ENCODE data around the gene ABHD17C.

ABHD17C gene

DNA sequence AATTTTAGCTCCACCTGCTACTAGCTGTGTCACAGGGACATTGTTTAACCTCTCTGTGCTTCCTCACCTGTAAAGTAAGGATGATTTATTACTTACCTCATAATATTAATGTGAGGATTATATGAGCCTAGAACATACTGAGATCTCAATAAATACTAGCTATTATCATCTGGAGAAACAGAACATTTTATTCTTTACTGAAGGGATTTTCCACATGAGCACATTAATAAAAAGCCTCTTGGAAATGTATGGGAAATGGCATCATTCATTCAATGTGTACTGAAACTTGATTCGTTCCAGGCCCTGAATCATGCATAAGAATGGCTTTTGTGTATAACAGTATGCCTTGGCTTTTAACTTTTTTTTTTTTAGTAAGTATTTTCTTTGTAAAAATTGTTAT lies 73.0 kb downstream of the ABHD17C start:
- DNase-seq = no peak

DNA sequence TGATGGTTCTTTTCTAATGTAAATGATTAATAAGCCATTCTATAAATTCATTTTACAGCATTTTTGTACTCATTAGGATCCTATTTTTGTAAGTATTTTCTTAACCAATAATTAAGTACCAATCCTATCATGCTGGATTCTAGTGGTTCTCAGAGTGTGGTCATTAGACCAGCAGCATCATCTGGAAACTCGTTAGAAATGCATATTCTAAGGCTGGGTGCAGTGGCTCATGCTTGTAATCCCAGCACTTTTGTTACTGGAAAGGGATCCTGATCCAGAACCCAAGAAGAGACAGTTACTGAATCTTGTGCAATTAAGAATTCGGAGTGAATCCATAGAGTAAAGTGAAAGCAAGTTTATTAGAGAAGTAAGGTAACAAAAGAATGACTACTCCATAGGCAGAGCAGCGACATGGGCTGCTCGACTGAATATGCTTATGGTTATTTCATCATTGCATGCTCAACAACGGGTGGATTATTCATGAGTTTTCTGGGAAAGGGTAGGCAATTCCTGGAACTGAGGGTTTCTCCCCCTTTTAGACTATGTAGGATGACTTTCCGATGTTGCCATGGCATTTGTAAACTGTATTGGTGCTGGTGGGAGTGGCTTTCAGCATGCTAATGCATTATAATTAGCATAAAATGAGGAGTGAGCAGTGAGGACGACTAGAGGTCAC lies 74.2 kb downstream of the ABHD17C start:
- DNase-seq = no peak

DNA sequence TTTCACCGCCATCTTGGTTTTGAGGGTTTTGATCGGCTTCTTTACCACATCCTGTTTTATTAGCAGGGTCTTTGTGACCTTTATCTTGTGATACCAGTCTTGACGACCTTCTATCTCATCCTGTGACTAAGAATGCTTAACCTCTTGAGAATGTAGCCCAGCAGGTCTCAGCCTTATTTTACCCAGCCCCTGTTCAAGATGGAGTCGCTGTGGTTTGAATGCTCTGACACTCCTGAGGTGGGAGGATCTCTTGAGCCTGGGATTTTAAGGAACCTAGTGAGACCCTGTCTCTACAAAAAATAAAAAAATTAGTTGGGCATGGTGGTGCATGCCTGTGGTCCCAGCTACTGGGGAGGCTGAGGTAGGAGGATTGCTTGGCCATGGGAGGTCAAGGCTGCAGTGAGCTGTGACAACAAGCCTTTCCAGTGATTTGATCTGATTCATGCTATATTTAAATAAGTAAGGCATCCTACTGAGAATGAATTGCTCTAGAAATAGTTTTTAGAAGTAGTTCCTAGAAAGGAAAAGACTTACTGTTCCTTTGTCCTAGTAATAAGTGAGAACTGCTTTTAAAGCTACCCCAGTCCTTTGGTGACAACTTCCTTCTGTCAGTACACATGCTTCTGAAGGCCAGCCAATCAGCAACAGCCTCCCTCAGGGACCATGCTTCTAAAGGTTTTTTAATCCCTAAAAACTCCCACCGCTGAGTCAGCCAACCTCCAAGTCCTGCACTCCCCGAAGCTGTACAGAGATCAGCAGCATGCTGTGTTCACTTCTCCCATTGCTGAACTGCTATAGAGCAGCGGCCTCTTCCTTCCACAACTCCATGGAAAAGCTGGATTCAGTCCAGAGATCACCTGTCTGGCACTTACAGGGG lies 75.0 kb downstream of the ABHD17C start:
- DNase-seq = no peak

DNA sequence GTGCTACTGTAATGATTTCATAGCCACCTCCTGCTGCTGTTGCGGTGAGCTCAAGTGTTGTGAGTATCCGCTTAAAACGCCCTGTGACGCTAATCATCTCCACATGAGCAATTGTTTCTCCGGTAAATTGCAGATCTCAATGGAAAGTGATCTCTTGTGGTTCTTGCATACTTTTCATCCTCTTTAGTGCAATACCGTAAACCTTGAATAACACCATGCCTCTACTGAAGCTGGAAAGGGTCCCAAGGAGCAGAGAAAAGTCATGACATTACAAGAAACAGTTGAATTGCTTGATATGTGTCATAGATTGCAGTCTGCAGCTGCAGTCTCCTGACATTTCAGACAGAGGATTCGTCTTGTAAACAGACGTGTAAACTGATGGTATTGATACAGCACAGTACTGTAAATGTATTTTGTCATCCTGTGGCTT lies 78.0 kb downstream of the ABHD17C start:
- no peak for DNase-seq

DNA sequence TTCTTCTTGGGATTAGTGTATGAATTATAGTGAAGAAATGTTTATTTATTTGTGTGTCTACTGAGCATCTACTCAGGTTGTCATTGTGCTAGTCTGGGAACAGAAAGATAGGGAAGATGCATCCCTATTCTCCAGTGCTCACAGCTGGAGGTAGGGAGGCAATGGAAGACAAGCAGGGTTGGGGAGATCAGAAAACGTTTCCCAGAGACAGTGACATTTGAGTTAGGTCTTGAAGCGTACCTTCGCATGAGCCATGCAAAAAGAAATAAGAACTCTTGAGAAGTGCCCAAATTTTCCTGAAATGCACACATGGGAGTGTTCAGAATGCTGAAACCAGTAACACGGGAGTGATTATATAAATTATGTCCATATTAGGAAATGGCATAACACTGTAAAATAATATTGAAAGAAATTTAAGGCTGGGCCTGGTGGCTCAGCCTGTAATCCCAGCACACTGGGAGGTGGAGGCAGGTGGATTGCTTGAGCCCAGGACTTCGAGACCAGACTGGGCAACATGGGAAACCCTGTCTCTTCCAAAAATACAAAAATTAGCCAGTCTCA lies 78.8 kb downstream of the ABHD17C start:
- no peak for DNase-seq

DNA sequence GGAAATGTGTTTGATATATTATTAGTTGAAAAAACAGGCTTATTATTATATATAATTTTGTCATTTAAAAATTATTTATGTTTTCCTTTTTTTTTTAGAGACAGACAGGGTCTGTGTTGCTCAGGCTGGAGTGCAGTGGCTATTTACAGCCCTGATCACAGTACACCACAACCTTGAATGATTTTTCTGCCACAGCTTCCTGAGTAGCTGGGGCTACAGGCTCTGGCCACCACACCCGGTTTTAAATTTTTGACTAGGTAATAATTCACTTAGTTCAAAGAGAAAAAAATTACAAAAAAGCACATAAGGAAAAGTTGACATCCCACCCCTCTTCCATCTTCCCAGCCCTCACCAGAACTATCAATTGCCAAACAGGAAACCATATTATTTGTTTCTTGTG lies 79.4 kb downstream of the ABHD17C start:
- no peak for DNase-seq

DNA sequence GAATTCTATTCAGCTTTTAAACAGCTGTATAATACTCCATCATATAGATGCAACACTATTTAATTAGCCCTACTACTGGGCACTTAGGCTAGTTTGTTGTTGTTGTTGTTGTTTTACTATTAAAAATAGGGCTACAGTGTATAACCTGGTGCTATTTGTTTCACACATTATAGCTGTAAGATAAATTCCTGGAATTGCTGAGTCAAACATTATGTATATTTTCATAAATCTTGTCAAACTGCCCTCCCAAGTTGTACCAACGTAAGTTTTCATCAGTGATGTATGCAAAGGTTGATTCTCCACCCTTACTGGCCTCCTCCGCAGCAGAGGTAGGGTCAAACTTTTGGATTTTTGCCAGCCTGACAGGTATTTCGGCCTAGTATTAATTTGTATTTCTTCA lies 80.2 kb downstream of the ABHD17C start:
- DNase-seq = no peak

DNA sequence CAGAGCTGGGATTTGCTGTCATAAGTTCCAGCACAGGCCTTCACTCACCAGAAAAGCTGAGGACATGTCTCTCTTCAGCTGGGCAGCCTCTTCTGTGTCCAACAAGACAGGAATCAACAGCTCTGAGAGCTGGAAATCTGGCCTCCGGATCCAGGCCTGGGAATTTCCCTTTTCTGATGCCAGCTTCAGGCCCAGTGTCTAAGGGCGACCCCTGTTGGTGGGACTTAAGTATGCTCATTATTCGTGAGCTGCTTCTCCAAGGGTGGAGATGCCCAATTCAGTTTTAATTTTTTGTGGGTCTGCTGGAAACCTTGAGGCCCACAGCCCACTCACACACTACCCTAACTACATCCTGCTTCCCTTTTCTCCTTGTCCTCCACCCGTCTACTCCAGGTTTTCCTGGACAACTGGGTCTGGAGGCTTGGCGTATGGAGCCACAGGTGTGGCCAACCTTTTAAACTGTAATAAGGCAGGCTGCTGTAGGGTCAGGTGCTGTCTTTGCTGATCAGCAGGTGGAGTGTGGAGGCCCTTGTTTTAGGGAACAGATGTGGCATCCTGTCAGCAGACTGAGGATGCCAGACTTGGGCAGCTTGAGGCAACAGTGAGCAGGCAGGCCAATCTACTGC lies 81.4 kb downstream of the ABHD17C start:
- DNase-seq = peak; percentile 24

DNA sequence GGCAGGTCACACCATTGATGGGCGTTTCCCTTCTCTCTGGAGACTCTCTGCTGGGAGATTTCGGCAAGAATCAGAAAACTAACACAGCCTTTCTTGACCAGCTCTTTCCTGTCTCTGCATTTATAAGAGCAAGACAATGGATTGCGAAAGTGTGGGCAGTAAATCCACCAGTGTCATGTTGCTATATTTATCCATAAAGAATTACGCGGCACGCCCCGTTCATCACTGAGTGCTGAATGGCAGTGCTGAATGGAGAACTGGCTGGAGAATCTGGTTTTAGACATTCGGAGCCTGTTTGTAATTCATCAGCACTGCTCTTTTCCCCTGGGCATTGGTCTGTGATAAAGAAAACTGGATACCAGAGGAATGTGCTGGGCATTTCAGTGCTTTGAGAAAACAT lies 82.0 kb downstream of the ABHD17C start:
- no peak for DNase-seq

DNA sequence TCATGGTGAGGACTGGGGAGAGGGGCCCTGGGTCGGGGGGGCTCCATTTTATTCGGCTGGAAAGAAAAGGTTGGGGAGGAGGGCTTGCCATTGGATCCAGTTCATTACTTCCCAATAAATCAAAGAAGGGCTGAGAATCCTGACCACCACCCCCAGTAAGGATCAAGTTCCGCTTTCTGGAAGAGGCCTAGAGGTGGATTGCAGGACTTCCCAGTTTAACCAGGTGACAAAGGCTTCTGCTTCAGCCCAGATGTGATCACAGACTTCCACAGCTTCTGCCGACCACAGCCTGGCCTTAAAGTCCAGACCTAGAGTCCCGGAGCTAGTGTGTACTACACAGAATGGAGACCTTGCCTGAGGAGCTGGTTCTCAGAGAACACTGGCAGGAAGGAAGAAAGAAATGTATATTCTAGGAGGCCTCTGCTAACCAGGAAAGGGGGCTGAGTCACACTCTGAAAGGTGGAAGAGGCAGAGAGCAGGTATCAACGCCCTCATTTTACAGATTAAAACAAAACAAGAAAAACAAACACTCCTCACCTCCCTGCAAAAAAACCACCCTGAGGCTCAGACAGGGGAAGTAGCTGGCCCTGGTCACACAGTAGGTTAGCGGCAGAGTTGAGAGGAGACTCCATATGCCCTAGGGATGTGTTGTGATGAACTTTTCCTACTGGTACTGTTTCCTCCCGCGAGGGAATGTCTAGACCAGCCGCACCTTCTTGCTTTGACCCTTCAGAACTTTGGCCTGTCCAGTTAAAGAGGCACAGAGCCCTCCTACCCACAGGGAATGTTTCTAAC lies 82.9 kb downstream of the ABHD17C start:
- no peak for DNase-seq

DNA sequence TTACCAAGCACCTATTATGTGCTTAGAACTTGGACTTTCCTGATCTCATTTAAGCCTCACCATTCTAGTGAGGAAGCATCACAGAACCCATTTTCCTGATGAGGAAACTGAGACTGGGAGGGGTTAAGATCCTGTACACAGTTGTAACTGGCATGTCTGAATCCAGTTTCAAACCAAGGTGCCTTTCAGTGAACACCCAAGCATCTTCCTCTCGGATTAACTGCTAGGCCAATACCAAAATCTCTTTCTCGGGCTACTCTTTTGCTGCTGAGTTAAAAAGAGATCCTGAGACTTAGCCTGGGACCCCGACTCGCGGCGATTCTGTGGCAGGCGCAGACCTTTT lies 83.5 kb downstream of the ABHD17C start:
- no peak for DNase-seq

DNA sequence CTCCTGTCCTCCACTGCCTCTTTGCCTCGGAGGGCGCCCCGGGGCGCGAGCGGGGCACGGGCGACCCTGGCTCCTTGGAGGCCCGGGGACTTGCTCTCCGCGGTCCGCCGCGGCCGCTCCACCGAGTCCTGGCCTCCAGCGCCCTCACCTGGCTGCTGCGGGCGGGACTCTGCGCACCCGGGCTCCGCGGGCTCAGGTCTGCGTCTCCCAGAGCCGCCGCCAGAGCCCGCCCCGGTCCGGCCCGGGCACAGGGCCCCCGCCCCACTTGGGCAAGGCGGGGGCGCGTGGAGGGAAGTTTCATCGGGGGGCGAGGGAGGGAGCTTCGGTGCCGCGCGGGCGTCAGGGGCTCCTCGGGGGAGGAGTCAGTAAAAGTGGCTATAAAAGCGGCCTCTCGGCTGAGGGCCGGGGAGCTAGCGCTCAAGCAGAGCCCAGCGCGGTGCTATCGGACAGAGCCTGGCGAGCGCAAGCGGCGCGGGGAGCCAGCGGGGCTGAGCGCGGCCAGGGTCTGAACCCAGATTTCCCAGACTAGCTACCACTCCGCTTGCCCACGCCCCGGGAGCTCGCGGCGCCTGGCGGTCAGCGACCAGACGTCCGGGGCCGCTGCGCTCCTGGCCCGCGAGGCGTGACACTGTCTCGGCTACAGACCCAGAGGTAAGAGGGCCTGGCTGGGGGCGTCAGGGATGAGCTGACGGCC lies 84.0 kb downstream of the ABHD17C start, which contains the start of gene CEMIP:
Gene CEMIP, plus strand, starts transcription at position 407 of the 694 bp plus-strand sequence. CDS start 94,510 bp downstream, outside the sequence.
- DNase-seq = no peak

DNA sequence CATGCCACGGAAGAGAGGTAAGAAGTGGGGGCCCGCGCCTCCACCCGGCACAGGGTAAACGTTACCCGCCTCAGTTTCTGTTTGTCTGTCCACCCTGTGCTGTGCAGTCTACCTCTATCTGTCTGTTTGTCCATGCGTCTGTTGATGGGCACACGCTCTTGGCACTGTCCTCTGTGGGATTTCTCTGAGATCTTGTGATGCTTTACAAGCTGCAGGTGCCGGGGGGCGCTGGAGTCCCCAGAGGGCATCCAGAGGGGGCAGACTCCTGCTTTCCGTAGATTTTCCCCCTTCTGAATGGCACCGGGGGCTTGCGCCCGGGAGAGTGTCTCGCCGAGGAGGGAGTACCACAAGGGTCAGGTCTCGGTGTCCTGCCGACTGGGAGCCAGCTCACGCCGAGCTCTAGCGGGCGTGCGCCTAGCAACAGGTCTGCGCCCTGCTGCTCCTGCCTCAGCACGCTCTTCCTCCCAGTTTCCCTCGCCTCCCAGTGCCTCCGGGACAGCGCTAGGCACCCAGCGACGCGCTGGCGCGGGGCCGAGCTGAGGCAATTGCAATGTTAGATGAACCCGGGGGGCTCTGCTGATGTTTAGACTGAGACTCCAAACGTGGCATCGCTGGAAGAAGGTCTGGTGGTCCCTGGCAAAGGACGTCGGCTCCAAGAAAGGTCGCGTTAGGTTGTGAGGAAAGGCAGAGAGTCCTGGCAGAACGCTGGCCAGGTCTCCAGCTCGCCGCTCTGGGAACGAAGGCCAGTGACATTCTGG lies 84.7 kb downstream of the ABHD17C start:
- no peak for DNase-seq

DNA sequence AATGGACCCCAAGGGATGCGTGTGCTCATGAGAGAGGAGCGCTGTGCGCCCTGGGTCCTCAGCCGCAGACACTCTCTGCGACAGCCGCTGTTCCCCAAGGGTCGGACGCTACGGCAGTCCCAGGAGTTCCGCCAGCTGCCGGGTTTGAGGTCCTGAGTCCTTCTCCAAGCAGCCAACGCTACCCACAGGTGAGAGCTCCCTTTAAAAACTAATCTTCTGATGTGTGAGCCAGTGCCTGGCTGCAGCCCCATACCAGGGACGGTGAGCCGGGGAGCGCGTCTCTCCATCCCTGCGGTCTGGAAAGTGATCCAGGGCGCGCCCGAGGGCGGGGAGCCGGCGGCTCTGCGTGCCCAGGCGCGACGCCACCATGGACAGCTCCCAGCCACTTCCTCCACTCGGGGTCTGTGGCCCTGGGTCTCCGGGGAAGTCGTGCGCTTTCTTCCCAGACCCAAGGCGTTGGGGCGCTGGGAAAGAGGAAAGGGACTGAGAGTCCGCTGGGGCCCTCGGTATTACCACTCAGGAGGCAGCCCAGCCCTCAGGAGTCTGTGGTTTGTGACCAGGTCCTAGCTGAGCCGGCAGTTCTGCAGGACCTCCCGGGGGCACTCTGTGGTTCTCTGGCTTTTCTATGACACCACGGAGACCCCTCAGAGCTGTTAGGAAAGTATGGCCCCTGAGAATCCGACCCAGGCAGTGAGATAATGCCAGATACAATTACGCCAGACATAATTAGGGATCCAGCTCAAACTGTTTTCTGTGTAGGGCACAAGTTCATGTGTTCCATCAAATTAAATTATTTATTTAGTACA lies 85.5 kb downstream of the ABHD17C start:
- DNase-seq = no peak

DNA sequence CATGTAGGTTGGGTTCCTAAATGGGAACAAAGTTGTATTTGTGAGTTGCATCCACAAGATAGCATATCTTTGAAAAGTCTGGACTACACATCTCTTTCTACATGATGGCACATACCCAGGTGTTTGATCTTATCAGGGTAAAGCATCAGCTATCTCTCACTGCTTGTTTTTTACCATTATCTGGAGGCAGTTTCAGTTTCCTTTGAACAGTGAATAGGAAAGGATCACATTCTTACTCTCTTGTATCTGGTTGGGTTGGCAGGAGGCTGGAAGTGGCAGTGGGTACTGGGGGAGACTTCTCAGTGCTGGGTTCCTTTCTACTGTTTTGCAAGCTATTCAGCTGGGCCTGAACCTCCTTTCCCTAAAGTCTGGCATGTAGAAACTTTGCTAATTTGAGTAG lies 88.2 kb downstream of the ABHD17C start:
- no peak for DNase-seq

DNA sequence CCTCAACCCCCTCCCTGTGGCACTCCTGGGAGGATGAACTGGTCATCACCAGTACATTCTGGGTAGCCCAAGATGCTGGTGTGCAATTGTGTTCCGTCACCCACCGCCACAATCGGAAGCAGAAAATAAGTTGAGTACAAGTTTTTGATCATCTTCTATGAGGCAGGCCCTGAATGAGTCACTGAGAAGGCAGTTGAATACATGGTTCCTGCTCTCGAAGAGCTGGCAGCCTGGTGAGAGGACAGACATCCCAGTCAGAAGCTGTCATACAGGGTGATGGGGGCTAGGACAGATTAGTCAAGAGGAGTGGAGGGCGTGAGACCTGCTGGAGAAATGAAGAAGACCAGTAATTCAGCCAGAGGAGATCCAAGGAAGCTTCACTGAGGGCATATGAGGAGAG lies 90.2 kb downstream of the ABHD17C start:
- DNase-seq = no peak

DNA sequence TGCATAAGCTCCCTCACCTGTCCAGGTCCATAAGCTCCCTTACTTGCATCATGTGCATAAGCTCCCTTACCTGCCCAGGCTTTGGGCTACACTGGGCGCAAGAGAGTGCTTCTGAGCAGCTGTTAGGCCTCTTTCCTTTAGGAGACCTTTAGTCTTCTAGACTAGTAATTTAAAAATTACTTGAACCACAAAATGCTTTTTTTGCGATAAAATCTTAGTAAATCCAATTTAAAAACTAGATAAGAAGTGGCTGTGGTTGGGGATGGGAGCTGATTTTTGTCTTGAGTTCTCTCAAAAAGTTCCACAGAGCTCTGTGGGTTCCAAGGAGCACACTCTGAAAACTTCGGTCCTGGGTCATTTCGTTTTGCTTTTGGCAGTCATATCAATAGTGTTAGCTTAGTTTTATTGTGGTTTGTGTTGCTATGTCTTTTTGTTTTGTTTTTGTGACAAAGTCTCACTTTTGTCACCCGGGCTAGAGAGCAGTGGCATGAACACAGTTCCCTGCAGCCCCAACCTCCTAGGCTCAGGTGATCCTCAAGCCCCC lies 90.8 kb downstream of the ABHD17C start:
- DNase-seq = no peak

DNA sequence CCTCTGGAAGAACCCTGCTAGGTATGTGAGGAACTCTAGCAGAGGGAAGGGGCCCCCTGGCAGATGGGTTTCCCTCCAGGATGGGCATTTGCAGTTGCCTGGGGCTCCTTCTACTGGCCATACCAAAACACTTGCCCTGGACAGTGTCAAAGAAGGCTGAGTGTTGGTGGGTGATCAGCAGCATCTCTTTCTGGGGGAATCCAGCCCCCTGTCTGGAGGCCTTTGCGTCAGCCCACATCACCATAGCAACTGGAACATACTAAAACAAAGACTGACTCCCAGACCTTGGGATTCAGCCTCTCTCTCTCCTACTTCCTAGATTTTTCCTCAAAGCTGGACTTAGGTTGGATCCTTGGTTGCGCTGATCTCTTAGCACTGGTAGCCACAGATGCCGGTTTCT lies 92.2 kb downstream of the ABHD17C start:
- DNase-seq = no peak

DNA sequence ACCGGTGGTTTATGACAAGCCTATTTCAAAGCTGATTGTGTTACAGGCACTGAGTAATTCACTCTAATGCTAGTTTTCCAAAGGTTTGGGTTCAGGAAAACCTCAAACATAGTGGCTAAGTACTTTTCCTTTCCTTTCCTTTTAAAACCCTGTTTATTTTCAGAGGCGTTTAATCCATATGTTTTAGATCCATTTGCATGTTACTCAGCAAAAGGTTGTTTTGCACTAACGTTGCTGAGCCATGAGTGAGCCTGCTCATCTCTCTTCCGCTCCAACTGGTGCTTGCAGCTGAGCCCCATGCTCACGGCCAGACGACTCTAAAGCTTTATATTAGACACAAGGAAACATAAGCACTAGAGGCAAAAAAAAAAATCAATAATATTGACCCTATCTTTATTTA lies 93.4 kb downstream of the ABHD17C start:
- DNase-seq = no peak

DNA sequence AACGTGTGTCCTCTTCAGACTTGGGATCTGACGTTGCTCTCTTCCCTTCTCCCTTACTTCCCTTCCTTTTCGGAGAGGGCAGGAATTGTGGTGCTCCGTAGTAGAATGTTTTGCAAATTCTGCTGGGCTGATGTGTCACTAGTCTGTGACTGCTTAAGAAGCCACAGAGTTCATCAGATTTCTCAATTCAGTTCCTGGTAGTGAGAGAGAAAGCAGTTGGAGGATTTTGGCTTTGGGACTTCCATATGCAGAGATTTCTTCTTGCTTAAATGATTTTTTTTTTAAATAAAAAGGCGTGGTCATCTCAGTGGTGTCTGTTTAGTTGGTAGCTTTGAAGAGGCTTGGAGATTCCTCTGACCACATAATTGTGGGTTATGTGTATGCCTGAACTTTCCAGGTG lies 94.2 kb downstream of the ABHD17C start:
- DNase-seq = no peak

Measured in effector CD8-positive, alpha-beta T cell (primary cell).